Activated naive CD8-positive, alpha-beta T cell treated with anti-CD3 and anti-CD28 coated beads, Interleukin-2, amount 50 U/mL, for 16 hours (primary cell): Measurements from ENCODE around the gene WNT7B.

Experiments
- DNase-seq: peaks from one replicate; pipeline ENCODE4 v3.0.0-alpha.2; 2020; ENCODE audit warnings: low read depth, low spot score

Gene WNT7B

DNA sequence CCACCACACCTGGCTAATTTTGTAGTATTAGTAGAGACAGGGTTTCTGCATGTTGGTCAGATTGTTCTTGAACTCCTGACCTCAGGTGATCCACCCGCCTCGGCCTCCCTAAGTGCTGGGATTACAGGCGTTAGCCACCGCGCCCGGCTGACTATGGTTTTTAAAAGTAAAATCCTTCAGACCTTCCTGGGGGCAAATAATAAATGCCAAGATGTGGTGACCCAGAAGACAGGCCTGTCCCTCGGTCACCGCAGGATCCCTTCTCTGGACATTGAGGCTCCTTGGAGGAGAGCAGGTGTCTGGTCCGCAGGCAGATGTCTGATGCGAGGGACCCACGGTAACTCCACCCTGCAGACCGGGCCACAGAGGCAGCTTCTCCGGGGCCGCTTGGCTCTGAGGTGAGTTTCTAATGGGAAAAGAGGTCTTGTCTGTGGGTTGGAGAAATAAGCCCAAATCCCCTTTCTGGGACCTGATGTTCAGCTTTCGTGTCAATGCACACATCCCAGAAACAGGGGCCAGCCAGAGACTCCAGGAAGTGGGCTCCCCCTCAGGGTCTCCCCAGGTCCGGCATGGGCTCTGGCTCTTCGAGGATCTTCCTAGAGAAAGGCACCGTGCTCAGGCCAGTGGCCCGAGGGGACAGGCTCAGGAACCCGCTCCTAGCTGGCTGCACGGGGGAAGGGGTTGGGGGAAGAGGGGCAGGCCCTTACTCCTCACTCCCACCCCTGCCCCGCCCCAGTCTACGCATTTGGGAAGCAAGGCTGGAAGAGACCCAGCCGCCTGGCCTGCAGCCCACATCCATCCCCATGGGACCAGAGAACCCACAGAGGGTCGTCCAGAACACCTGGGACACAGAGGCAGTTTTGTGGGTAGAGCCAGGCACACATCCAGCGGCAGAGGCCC is 100.6 kb downstream of the WNT7B start:
- DNase-seq: no peak

DNA sequence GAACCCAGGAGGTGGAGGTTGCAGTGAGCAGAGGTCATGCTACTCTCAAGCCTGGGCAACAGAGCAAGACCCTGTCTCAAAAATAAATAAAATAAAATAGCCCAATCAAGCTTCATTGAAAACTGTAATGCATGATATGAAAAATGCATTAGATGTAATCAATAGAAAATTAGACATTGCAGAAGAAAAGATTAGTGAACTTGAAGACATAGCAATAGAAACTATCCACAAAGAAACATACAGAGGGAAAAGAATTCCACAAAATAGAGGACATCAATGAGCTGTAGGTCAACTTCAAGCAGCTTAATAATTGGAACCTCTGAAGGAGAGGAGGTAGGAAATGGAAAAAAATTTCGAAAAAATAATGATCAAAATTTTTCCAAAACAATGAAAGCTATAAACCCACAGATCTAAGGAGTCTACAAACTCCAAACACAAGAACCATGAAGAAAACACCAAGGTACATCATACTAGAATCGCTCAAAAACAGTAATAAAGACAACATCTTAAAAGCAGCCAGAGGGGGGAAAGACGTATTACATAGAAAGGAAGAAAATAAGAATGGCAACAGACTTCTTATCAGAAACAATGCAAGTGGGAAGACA is 104.2 kb downstream of the WNT7B start:
- DNase-seq: no peak

DNA sequence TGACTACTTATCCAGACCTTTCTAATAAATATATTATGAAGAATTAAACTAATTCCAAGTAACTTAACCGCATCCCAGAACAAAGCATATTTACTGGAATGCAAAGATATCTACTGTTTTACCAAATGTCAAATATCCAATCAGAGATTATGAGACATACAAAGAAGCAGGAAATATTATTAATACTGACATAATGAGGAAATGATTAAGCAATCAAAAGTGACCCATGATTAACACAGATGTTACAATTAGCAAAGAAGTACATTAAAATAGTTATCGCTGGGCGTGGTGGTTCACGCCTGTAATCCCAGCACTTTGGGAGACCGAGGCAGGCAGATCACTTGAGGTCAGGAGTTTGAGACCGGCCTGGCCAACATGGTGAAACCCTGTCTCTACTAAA is 105.2 kb downstream of the WNT7B start:
- no peak for DNase-seq
